SW 1271 (cell line): Measurements from ENCODE around the gene ACAA2.

Source experiments
- DNase-seq, 2 experiments: peaks; one replicate each; lab custom pipeline; 2025; lab: John Stamatoyannopoulos, UW

Gene ACAA2, protein sequence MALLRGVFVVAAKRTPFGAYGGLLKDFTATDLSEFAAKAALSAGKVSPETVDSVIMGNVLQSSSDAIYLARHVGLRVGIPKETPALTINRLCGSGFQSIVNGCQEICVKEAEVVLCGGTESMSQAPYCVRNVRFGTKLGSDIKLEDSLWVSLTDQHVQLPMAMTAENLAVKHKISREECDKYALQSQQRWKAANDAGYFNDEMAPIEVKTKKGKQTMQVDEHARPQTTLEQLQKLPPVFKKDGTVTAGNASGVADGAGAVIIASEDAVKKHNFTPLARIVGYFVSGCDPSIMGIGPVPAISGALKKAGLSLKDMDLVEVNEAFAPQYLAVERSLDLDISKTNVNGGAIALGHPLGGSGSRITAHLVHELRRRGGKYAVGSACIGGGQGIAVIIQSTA

DNA sequence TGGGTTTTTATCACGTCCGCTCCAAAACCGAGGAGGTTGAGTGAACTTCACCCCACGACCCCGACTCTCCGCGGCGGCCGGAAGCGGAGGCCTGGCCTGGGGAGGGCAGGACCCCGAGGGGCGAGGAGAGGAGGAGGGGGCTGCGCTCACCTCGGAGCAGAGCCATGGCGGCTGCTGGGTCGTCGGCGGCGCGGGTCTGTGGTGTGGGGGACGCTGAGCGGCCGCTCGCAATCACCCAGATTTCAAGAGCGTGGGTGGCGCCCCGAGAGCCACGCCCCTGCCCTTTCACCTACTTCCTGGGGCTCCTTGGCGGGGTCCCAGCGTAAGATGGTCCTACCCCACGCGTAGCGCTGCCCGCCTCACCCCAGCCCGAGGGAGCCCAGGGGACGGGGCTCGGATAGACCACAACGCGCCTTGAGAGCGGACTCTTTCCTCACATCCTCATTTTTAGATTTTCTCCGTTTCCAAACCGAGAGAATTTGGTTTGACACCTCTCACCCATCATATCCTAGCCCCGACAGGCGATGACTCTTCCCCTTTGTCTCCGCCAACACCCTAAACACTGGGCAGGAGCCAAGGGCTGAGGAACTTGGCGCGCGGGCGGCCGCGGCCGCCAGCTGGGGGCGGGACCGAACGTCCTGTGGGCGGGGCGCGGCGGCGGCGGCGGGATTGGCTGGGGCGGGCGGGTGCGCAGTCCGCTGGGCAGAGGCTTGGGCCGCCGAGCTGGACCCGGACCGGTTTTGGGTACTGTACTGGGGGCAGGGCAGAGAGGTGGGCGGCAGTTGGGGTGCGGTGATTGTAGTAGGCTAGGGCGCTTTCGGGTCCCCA lies at the start of gene ACAA2:
Gene ACAA2 (minus strand): TSS at position 215 of the 828 bp plus-strand sequence. CDS start 49 bp downstream, at position 166.
- DNase-seq: peak; percentile 26 to 56

DNA sequence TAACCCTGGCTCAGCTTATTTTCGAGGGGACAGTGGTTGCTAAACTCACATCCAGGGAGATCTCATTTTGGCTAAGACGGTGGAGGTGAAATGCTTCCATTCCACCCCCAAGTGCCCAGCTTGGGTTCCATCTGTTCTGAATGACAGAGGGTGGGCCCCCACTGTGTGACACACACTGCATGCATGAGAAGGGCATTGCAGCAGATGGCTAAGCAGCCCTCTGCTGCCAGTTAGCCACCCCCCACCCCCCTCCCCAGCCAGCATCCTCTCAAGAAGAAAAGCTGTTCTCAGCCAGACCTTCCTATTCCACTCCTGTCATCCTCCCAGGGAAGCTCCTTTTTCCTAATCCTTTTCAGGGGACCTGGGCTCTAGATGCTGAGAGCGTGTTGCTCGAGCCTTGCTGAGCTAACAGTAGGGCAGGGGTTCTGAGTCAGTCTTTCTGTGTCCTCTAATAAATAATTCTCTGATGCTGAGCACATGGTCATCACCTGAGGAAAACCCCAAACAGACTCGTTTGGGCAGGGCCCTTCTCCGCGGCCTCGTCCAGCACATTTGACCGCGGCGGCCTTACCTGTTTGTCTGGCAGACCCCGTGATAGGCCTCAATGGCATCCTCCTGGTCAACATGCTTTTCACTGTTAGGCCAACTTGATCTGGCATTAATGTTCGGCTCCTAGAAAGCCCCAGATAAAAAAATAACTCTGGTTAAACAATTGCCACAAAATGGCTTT lies 49.5 kb upstream of the ACAA2 start:
- DNase-seq: no peak

DNA sequence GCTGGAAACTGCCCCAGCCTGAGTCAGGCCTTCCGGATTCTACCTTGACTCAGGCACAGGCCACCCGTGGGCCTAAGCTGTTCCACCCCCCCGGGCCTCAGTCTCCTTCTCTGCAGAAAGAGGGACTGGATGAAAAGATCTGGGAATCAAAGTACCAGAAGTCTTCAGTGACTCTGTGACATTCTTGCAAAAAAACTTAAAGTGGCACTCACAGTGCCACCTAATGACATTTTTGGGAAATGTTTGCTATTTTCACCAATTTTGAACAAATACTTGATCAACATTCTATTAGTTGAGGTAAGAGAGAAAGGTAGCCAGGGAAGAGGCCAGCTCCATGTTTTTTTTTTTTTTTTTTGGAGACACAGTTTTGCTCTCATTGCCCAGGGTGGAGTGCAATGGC lies 48.3 kb upstream of the ACAA2 start:
- DNase-seq: no peak

DNA sequence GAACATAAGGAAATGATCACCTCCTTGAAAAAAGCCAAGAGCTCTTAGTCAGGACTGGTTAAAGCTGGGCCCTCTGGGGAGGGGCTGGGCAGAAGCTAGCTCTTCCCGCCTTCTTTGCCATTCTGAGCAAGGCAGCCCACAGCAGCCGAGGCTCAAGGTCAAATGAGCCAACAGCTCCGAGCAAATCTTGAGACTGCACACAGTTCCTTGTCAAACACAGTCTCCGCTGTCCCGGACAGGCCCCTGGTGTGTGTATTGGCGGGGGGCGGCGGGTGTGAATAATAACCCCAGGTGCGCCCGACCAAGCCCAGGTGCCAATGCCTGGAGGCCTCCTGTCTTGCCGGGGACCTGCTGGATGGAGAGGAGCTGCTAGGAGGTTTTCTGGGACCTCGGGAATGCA lies 46.4 kb upstream of the ACAA2 start:
- no peak for DNase-seq

DNA sequence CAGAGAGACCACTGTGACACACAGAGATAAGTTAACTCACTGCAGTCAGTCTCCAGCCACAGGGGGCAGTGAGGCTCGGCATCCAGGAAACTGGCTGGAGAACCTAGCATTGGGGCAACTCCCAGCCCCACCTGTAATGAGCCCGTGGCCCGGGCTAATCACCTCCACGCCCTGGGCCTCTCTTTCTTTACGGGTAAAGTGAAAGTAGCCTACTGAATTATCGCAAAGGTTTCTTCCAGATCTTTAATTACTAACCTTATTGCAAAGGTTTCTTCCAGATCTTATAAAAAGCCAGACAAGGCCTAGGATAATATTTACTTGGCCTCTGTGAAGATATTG lies 45.7 kb upstream of the ACAA2 start:
- no peak for DNase-seq

DNA sequence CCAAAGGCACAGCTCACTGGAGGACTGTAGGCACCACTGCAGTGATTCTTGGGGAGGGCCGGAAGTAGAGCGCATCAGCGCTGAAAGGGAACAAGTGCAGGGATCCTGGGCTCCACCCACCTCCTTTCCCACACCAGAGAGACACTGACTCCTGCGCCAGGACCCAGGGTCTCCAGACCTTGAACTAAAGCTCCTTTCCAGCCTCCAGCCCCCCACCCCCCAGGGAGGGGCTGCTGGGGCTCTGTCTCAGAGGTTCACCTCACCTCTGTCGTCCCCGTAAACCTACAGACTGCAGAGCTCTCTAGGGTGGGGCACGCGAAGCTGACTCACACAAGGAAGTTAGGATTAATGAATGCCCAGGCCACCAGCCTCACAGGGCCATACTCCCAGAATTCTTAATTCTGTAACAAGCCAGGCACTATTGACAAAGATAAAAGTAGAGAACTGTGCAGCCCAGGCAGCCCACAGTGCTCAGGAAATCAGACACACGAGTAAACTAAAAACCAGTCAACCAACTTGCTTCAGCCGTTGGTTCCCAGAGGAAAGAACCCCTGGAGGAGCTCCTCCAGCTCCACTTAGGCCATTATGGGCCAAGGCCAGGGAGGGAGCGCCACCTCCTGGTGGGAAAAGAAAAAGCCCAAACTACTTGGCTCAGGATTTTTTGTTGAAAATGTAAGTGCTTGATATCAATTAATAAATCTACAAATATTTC lies 45.1 kb upstream of the ACAA2 start:
- peak in 1 of 2 experiments; percentile 21 for DNase-seq

DNA sequence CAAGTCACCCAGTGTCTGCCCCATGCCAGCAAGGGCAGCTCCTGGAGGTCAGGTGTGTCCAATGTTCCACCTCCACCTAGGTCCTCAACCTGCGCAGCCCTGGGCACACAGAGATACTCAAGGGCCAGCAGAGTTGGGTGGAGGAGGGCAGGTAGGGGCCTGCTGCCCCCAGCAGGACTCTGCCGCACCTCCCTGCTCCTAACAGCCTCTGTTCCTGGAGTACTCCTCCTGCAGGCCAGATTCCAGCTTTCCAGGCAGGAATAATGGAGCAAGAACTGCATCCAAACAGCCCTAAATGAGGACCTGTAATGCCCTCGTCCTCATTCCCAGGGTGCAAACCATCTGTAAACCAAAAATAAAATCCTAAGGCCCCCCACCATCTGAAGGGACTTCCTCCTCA lies 44.4 kb upstream of the ACAA2 start:
- no peak for DNase-seq

DNA sequence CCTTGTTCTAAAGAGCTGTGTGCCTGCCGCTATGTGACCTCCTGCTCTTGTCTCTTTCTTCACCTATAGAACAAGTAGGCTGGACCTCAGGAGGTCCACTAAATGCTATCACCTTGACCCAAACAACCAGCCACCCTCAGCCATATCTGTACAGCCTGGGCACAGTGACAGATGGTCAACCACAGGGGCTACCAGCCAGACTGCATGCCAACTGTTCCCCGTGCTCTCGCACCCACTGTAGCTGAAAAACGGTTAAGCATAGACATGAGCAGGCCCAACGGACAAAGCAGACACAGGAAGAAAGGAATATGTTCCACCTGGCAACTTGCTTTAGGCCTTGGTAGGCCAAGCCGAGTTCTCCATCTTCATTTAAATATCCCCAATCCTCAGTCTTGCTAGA lies 43.2 kb upstream of the ACAA2 start:
- no peak for DNase-seq

DNA sequence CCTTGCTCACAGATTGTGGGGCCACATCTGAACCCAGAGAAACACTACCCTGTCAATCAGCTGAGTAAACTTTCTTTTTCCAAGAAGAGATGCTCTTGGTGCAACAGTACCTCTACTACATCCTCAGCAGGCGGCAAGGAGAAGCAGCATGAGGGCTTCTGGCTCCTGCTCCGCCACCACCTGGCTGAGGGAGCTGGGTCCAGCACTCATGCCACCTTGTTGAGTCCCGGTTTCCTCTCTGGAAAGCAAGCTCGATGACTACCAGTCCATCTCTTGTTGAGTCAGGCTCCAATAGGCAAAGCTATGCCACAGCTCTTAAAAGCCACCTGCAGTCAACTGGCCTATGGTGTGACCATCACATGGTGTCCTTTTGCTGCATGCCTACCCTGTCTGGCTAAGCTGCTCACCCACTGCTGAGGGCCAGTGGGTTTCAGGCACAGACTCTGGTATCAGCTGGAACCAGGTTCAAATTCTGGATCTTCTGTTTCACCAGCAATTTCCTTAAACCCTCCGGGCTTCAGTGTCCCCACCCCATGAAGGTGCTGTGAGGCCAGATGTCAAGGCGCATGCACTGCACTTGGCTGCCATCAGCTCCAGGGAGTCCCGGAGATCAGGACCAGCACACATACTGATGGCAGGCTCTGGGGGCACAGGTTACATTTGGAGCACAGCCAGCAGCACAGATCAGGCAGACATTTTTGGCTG lies 42.5 kb upstream of the ACAA2 start:
- DNase-seq: no peak

DNA sequence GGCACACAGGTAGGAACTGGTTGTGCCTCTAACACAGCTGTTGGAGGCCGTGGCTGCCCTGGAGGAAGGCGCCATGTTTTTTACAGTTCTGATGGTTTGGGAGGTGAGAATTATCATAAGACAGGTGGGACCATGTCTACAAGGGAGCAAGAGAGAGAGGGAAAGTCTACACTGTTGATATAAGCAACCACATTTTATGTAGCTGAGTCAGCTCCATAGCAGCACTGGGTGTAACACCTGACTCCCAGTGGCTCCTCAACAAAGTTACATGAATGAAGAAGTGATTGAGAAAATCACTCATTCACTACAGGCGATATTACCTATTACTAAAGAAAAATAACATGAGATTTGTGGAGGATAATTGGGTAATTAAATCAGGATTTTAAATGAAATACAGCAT lies 41.3 kb upstream of the ACAA2 start:
- no peak for DNase-seq

DNA sequence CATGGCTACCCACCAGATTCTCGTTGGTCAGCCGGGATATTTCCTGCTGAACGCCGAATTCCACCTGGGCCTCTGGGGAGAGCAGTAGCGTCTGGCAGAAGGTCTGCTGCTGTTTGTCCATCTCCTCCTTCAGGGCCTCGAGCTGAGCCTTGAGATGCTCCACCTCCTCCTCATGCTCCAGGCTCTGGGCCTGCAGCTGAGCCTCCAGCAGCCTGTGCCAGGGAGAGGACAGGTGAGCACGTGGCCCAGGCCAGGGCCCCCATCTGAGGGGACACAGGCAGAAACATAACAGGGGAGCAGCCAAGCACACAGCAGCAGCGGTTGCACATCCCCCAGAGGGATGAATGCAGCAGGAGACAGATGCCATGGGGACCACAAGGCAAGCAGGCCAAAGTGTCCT lies 40.1 kb upstream of the ACAA2 start:
- DNase-seq: no peak

DNA sequence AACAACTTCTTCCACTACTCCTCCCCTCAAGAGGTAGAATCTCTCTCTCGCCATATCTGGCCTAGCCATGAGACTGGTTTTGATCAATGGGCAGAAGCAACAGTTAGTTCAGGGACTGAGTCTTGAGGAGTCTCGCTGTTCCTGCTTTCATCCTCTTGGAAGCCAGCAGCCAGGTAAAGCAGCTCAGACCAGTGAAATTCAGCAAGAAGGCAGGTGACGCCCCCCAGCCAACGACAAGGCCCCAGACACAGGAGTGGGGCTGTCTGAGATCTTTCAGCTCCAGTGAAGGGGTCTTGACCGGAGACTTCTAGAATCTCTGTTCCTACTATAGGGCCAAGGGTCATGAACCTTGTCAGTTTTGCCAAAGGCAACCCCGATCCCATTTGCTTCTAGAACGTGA lies 39.7 kb upstream of the ACAA2 start:
- DNase-seq: no peak

DNA sequence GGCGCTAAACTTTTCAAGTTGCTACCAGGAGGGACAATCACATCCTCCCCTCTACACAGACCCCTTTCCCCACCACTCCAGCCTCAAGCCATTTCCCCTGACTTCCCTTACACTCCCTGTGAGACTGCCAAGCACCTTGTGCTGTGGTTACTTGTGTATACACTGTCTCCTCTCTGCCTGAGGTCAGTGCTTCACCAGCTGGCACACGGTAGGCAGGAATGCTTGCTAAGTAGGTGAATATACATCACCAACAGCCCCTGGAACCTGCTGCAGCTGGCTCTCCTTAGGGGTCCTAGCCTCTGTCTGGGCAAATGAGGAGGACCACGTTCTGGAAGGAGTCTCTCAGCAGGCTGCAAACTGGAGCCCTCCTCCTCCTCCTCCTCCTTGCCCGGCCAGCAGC lies 38.3 kb upstream of the ACAA2 start:
- DNase-seq: no peak

DNA sequence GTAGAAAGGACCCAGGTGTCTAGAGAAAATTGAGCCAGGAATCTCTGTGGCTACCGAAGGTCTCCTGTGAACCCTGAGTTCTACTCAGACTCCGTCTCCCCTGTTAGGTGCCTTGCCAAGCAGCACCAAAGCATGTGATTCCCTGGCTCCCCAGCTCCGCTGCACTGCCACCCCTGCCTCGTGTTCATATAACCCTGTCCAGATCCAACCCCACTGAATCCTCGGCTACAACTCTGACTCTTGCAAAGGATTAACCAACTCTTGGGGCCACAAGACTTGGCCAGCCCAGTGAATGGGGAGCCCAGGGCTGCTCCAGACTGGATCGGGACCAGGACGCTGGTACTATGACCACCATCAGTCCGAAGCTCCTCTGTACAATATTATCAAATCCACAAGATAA lies 37.3 kb upstream of the ACAA2 start:
- no peak for DNase-seq

DNA sequence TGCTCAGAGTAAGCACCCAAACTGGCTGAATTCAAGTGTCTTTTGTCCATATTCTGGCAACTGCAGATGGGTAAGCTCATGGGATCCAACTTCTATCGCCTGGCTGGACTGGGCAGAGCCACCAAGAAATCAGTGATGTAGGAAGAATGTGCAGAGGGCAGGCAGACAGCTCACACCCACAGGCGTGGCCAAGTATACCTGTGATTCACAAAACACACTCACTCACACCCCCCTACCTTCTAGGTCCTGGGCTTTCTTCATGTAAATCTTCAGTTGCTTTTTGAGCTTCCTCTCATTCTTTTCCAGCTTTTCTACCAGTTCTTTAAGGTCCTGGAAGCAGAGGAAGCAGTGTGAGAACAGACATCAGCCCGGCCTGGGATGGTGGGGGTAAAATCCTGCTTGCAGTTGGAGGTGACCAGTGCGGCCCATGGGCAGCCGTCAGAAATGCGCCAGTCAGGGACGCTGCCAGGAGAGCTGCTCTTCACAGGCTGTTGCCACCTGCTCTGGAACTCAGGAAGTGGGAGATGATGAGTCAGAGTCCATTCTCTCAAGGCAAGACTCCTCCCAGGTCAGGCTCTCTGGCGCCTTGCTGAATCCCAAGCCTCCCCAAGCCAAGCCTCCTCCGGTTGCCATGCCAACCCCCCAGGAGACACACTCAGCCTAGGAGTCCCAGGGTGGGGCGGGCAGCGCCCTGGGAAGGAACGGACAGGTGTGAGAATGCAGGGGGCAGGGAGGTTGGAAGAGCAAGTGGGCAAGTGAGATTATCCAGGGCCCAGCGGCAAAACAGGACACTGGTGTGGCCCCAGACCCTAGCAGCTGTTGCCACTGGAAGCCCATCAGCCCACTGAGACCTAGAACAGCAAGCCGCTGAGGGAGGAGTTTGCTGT lies 36.2 kb upstream of the ACAA2 start:
- peak; percentile 84 to 90 for DNase-seq

DNA sequence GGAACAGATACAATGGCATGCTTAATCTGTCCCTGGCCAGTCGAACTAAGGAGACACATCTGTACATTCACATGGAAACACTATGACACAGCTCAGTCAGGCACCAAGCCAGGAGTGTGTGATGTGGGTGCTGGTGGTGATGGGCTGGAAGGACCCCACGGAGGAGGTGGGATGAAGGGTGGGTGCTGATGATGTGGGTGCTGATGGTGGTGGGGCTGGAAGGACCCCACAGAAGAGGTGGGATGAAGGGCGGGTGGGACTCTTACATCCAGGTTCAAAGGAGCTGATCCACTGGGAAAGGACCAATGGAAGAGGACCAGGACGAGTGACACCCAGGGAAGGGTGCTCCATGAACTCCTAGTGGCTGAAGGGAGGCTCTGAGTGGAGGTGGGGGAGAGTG lies 34.8 kb upstream of the ACAA2 start:
- no peak for DNase-seq

DNA sequence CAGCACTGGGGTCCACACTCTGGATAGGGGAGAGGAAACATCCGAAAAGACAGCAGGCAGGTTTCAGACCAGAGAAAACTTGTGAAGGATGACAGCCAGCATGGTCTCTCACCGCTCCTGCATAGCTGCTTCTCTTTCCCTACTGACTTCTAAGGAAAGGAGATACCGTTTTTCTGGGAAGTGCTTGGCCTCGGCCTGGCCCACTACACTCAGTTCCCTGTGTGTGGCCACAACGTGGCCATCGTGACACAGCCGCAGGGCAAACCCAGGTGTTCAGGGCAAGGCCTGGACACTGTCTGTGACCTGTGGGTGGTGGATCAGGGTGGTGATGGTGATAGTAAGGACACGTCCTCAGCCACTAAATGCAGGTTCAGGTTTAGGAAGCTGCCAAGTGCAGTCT lies 34.2 kb upstream of the ACAA2 start:
- DNase-seq: no peak

DNA sequence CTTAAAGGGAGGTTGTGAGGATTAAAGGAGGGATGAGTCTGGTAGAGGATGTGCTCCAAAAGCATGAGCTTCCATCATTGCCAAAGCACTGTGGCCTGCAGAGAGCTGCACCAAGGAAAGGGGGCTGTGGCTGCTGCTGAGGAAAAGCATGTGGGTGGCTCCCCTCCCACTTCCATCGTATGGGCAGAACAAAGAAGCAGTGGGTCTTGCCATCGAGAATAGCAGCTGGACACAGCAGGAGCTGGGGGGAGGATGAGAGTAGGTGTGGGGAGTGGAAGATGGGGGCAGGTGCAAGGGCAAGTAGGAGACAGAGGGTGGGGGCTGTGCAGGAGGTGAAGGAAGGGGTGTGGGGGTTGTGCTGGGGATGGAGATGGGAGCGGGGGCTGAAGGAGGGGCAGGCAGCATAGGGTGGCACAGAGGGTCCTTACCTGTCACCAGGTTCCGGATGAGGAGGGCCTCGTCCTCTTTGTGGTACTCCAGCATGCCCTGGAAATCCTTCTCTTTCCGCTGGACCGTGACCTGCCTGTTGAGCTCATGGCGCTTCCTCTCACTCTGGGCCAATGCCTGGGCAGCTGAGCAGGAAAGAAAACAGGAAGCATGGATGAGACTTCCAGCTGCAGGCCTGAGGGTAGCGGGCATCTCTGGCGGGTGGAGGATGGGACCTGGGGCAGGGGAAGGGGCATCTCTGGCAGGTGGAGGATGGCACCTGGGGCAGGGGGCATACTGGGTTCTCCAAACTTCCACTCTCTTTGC lies 33.6 kb upstream of the ACAA2 start:
- DNase-seq: no peak

DNA sequence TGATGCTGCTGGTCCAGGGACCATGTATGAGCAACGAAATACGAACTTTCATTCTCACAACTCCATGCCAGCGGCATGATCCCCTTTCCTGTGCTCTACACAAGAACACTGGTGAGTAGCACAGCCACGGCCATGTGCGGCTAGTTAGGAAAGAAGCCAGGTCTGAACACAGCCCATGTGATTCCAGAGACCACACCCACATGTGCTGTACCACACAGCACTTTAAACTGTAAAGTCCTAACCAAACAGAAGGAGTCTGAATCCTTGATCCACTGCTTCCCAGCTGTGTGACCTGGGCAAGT lies 33.0 kb upstream of the ACAA2 start:
- no peak for DNase-seq
